KOPT-K1 (cell line): Measurements from ENCODE around the gene FZD4.
"Not testable (repeated sequence)": the region's sequence is repeated elsewhere in the genome, so short reads cannot be mapped to it uniquely, and the experiment has no call there.

Experiments used
- H3K27ac ChIP-seq: fragments of 200-600 bp; sonication (generic); 2 replicates; pipeline ENCODE4 v1.5.1; 2016; ENCODE audit warnings: antibody characterized with exemption, mild to moderate bottlenecking, low read depth, low read length; ENCODE audit not compliant: poor library complexity, severe bottlenecking
- H3K36me3 ChIP-seq: fragments of 200-600 bp; sonication (generic); 2 replicates; pipeline ENCODE4 v1.5.1; 2017; ENCODE audit warnings: antibody characterized with exemption, mild to moderate bottlenecking, low read length, moderate library complexity; ENCODE audit not compliant: insufficient read depth
- H3K9me3 ChIP-seq: fragments of 200-600 bp; sonication (generic); 2 replicates; pipeline ENCODE4 v1.5.1; 2017; ENCODE audit warnings: antibody characterized with exemption, low read length, mild to moderate bottlenecking; ENCODE audit not compliant: insufficient read depth, poor library complexity, severe bottlenecking

FZD4 gene

GRCh38 chr11:86950661-86950995 is 4.6 kb downstream of the FZD4 start:
- Histone ChIP-seq H3K9me3 (no peaks in the 10 kb centered on the region), H3K36me3 (no peaks in the 10 kb centered on the region), H3K27ac (no peak overlapping the region)

- Histone ChIP-seq H3K9me3 (no peaks in the 10 kb centered on the region), H3K36me3 (no peaks in the 10 kb centered on the region), H3K27ac (no peak overlapping the region)
Observed at GRCh38 chr11:86949995-86950660, 5.1 kb downstream of the FZD4 start.

- no peak overlapping the region for H3K27ac ChIP-seq
- no peaks in the 10 kb centered on the region for H3K36me3 ChIP-seq
- H3K9me3 ChIP-seq: no peaks in the 10 kb centered on the region
Observed at GRCh38 chr11:86948733-86949132, 6.5 kb downstream of the FZD4 start.

GRCh38 chr11:86947541-86947940 is 7.7 kb downstream of the FZD4 start:
- Histone ChIP-seq H3K9me3 (no peaks in the 10 kb centered on the region), H3K36me3 (no peaks in the 10 kb centered on the region), H3K27ac (no peak overlapping the region)

- H3K36me3 ChIP-seq, H3K9me3 ChIP-seq, H3K27ac ChIP-seq: not testable (repeated sequence)
Observed at GRCh38 chr11:86943505-86943904, 11.7 kb downstream of the FZD4 start.

- Histone ChIP-seq H3K9me3 (no peaks in the 10 kb centered on the region), H3K27ac (no peak overlapping the region), H3K36me3 (no peaks in the 10 kb centered on the region)
Observed at GRCh38 chr11:86941871-86942599, 13.2 kb downstream of the FZD4 start.

GRCh38 chr11:86941077-86941870 is 13.9 kb downstream of the FZD4 start:
- Histone ChIP-seq H3K9me3 (no peaks in the 10 kb centered on the region), H3K27ac (no peak overlapping the region)

GRCh38 chr11:86940122-86940777 is 14.9 kb downstream of the FZD4 start:
- Histone ChIP-seq H3K9me3 (no peaks in the 10 kb centered on the region), H3K27ac (no peak overlapping the region), H3K36me3 (no peaks in the 10 kb centered on the region)

More at GRCh38 chr11:86941077-86941870, 13.9 kb downstream of the FZD4 start:
- no peaks in the 10 kb centered on the region for H3K36me3 ChIP-seq

GRCh38 chr11:86938900-86939880 is 16.0 kb downstream of the FZD4 start:
- no peaks in the 10 kb centered on the region for H3K9me3 ChIP-seq
- H3K36me3 ChIP-seq: no peaks in the 10 kb centered on the region
- no peak overlapping the region for H3K27ac ChIP-seq

GRCh38 chr11:86938203-86938899 is 16.8 kb downstream of the FZD4 start:
- no peaks in the 10 kb centered on the region for H3K9me3 ChIP-seq
- H3K36me3 ChIP-seq: no peaks in the 10 kb centered on the region
- H3K27ac ChIP-seq: no peak overlapping the region

- not testable (repeated sequence) for H3K36me3 ChIP-seq, H3K9me3 ChIP-seq, H3K27ac ChIP-seq
Observed at GRCh38 chr11:86937193-86937806, 17.9 kb downstream of the FZD4 start.

GRCh38 chr11:86934926-86935579 is 20.1 kb downstream of the FZD4 start:
- Histone ChIP-seq H3K9me3 (no peaks in the 10 kb centered on the region), H3K36me3 (no peaks in the 10 kb centered on the region), H3K27ac (no peak overlapping the region)

- no peaks in the 10 kb centered on the region for H3K36me3 ChIP-seq
- no peak overlapping the region for H3K27ac ChIP-seq
- H3K9me3 ChIP-seq: no peaks in the 10 kb centered on the region
Observed at GRCh38 chr11:86934582-86934900, 20.7 kb downstream of the FZD4 start.
